HG03460 (cell line): ENCODE data around the gene RNF113A.
A peak's percentile ranks its signal among the peaks of the same experiment; 100 is the strongest.
"Not testable (repeated sequence)": the region's sequence is repeated elsewhere in the genome, so short reads cannot be mapped to it uniquely, and the experiment has no call there.

Source experiments
- ATAC-seq: cut with Tn5 transposase; IDR thresholded peaks from one replicate; pipeline ENCODE4 v1.9.1; 2021; ENCODE audit not compliant: unreplicated experiment

Gene RNF113A

DNA sequence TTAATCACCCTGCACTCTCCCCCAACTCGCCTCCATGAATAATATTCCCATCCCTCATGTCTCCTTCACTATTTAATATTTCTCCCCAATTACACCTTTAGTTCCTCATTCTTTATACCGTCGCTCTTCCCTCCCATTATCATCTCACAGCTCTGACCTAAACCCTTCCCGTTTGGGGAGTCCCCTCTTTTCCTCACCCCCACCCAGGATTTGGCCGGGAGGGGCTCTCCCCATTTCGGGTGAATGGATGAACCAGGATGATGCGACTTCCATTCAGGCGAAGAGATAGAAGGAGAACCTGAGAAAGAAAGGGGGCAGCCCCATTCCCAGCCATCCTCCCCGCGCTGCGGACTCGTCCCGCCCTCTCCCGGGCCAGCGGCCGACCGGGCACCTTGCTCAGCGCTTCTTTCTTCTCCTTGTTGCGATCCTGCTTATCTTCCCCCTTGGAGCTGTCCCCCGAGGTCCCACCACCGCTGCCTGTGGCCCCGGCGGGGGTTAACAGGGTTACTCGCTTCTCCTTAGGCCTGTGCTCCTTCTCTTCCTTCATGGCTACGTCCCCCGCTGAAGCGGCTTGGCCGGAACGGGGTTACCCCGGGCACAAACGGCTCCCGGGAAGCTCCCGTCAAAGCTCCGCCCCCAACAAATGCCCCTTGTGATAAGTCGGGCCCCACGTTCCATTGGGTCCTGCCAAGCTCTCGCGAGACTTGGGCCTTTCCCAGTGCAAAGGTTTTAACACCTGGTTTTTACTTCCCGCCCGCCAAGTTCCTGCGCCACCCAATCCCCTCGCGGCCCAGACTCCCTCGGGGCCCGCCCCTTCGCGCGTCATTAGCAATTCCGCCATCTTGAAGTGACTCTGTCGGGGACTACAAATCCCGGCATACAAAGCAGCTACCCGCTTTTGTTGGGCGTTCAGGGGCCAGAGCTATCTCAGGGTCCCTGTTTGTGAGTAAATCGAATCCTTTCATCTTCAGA is 18.9 kb downstream of the RNF113A start, which contains the start of gene UPF3B:
Gene UPF3B (minus strand): TSS at position 582 of the 972 bp plus-strand sequence. CDS start 35 bp downstream, at position 547.
- peak; percentile 99 for ATAC-seq

DNA sequence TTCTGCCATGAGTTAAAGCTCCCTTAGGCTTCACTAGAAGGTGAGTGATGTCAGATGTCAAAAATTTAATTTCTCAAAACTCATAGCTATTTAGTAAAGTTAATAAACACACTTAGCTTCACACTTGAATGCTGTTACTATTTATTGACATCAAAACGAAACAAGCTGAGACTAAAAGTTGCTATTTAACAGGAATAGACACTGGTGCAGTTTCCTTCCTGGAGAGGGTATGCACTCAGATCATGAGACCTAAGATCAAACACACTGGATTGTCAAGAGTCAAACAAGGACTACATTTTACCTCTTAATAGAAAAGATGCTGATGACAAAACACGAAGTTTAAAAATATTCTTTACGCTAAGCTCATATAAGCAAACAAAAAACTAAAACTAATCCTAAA is 37.6 kb downstream of the RNF113A start:
- ATAC-seq: no peak

DNA sequence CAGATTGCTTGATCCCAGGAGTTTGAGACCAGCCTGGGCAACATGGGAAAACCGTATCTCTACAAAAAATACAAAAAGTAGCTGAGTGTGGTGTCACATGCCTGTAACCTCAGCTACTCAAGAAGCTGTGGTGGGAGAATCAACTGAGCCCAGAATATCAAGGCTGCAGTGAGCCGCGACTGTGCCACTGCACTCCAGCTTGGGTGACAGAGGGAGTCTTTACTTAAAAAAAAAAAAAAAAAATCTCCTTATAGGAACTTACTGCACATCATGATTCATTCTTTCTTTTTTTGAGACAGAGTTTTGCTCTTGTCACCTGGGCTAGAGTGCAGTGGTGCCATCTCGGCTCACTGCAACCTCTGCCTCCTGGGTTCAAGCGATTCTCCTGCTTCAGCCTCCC is 43.1 kb downstream of the RNF113A start:
- ATAC-seq: no peak

GRCh38 chrX:119826399-119826959 is 45.1 kb downstream of the RNF113A start:
- ATAC-seq: no peak

DNA sequence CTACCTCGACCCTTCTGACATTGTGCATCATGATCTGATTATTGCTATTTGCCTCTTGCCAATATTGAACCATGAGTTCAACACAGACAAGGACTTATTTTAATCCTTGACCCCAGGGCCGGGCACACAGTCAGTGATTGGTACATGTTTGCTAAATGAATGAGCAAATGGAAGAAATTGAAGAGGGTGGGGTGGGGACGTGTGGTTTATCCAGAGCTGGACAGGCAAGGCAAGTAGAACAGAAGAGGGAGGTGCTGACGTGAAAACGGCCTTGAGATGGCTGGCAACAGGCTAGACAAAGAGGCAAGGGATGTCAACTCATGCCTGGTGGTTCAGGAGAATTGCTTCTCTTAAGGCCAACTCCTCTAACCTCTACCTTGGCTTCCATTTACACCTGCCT is 47.3 kb downstream of the RNF113A start:
- not testable (repeated sequence) for ATAC-seq

DNA sequence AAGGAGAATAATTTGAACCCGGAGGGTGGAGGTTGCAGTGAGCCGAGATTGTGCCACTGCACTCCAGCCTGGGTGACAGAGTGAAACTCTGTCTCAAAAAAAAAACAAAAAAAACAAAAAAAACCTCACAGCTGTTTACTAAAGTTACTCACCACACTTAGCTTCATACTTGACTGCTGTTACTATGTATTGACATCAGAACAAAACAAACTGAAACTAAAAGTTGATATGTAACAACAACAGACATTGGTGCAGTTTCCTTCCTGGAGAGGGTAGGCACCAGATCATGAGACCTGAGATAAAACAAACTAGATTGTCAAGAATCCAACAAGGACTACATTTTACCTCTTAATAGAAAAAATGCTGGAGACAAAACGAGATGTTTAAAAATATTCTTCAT is 49.8 kb downstream of the RNF113A start:
- ATAC-seq: peak; percentile 93
